CD4-positive, alpha-beta T cell treated with Interleukin-4 for 1 hour (primary cell): ENCODE measurements around the gene SESN2.

Source experiments
- DNase-seq, 2 donors: peaks; one replicate each; pipeline ENCODE4 v3.0.0-alpha.2; 2020 to 2022

SESN2 gene

DNA sequence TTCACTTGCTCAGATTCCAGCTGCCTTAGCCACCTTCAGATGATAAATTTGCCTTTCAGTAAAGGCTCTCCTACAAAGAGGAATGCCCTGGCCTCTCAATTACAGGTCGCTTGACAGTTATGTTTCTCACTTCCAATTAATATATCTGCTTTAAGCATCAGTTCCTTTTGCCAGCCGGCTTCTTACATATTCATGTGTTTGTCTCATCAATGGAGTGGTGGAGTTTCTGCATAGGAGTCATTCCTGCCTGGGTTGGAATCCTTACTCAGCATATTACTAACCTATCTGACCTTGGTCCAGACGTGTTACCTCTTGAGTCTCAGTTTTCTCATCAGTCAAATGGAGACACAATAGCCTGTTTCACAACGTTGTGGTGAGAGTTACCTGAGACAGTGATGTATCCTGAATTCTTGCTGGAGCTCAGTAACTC lies 9.4 kb upstream of the SESN2 start:
- no peak for DNase-seq

DNA sequence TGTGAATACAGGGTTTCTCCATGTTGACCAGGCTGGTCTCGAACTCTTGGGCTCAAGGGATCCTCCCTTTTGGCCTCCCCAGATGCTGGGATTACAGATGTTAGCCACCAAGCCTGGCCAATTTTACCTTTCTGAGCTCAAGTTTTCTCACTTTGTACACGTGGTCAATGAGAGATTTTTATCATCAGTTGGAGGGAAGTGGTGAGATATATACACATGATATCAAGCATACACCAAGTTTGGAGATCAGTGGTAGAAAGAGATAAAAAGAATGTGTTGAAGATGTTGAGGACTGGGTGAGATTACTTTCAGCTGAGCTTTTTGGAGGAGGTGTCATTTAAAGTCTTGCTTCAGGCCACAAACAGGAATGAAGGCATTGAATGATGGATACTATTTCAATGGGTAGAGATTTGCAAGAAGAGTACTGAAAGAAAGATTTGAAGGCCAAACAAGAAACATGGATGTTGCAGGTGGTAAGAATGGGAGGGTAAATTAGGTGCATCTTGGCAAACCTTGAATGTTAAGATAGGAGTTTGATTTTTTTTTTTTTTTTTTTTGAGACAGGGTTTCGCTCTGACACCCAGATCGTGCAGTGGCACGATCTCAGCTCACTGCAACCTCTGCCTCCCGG lies 3.0 kb upstream of the SESN2 start:
- DNase-seq = peak in 1 of 2 donors; percentile 79

DNA sequence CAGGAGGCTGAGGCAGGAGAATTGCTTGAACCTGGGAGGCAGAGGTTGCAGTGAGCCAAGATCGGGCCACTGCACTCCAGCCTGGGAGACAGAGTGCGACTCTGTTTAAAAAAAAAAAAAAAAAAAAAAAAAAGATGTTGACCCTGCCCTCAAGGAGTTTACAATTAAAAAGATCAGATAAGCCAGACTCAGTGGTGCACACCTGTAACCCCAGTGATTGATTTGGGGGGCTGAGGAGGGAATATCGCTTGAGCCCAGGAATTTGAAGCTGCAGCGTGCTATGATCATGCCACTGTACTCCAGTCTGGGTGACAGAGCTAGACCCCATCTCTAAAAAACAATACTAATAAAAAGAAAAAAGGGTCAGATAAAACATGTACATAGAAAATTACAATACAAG lies 1.6 kb upstream of the SESN2 start:
- DNase-seq = no peak

DNA sequence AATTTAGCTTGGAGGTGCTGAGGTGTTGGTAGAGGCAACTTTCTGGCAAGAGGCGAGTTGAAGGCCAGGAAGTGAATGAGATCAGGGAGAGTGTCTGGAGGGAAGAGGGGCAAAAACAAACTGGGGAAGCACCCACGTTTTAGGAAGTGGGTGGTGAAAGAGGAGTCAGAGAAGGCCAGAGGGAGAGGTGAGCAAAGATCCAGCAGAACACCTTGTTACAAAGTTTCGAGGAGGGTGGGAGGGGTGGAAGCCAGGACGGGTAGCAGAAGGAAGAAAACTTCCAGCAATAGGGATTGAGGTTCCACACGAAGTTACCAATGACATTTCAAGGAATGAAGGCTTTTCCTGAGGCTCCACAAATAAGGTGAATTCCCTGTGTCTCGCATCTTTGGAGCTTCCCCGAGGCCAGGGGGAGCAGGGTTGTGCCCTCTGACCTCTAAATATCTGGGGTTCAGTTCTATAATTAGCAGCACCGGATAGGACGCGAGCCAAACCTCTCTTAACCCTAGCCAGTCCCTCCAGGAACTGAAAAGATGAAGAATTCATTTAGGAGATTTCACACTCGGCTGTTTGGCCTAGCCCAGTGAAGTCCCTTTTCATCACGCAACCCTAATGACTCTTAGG lies 578 bp upstream of the SESN2 start:
- DNase-seq = no peak

DNA sequence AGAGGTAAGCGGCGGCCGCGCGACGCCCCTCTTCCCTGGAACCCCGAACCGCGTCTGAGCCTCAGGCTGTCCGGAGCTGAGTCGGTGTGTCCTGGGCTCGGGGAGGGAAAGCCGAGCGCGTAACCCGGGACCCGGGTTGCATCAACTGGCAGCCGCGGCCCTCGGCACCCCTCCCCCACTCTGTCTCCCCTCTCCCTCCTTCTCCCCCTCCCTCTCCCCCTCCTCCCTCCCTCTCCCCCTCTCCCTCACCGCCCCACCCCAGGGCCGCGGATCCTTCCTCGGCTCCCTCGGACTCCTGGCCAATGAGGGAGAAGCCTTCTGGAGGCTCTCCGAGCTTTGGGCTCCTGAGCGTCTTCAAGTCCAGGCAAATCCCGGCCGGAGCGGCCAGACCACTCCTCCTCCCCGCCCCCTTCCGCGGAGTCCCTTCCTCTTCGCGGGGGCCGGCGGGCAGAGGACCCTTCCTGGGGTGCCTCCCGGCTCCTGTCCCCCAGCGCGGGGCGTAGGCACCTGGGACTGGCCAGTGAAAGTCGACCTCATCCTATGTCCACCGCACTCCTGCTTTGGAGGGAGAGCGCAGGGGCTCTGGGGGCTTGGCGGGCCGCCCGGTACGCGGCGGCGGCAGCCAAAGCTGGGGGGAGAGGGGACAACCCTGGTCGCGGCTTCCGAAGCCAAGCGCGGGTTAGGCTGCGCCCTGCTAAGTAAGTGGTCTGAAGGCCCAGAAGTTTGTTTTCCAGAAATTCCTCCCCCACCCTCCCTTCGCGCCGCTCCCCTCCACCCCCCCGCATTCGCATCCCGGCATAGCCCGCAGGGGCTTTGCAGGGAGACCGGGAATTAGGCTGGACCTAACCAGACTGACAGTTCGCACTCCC lies 850 bp downstream of the SESN2 start:
- peak; percentile 21 to 31 for DNase-seq

DNA sequence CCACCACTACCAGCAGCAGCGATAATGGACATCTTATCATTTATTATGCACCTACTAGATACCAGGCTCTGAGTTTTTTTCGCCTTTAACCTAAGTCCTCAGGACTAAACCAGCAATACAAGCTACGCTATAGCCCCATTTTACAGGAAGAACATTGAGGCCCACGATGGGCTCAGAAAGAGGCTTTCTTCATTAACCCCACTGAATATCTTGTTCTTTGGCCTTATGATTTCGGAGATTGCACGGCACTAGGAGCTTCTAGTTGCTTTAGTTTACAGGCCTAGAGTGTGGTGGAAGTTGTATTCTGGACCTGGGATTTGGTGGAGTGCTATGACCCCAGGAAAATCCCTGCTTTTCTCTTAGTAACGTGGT lies 1.5 kb downstream of the SESN2 start:
- no peak for DNase-seq

DNA sequence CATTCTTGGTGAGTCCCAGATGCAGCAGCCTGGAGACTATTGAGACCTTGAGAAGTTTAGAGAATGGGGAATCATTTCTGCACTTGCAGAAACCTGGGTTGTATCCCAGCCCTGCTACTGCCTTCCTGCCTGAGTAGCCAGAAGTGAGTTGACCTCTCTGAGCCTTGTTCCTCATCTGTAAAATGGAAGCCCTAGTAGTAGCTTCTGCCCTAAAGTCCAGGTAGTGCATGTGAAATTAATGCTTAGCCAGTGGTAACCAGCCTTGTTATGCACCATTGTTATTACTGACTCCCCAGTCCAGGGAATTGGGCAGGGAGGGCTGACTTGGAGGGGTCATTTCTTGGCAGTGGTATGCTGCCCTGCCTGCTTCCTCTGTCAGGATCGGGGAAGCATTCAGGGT lies 5.6 kb downstream of the SESN2 start:
- no peak for DNase-seq

DNA sequence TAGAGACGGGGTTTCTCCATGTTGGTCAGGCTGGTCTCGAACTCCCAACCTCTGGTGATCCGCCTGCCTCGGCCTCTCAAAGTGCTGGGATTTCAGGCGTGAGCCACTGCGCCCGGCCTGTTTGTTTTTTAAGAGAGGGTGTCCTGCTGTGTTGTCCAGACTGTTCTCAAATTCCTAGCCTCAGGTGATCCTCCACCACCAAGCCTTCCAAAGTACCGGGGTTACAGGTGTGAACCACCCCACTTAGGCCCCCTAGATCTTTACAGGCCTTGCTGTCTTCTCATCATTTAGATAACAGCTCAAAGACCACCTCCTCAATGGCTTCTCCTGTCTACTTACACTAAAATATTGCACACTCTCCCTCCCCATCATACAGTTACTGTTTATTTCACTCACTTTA lies 6.3 kb downstream of the SESN2 start:
- no peak for DNase-seq

DNA sequence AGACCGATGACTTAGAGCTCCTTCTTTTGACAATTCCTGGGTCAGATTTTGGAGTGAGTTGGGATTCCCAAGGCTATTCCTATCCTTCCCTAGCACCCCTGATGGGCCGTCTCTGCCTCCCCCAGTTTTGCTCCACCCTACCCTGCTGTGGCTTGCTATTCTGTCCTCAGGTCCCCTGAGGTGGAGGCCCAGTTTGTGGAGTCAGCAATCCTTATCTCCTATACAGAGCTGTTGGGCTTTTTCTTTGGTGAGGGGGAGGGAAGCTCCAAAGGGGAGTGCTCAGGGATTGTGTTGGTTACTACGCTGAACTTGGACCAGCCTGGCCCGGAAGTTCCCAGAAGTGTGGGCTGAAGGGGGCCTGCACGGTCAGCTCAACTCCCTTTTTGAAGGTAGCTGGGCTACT lies 7.6 kb downstream of the SESN2 start:
- no peak for DNase-seq

DNA sequence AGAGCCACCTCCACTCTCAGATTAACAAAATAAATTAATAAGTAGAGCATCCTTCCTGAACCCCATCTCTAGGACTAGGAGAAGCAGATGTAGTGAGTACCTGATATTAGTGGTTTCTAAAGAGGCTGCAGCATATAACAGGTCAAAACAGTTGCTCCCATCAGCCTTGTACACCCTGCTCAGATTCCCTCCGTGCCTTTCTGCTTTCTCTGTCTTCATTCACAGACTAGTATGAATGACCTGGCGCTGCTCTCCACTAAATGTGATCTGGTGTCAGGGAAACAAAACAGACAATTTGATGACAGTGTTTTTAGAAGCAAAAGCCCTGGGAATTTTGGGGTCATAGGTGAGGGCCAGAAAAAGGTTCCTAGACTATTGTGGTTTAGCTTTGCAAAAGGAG lies 8.3 kb downstream of the SESN2 start:
- no peak for DNase-seq

DNA sequence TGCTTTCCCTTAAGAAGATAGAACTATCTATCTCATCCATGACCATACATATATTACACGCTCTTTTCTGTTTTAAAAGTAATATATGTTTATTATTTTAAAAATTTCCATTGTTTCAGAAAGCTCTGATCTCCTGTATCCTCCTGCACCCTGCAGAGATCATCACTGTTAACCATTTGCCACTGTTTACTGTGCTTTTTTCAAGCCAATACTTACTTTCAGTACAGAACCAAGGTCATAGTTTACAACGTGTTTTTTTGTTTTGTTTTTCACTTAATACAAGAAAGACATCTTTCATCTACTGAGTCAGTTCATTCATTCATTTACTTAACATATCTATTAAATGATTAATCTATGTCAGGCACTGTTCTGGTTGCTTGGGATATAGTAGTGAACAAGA lies 10.2 kb downstream of the SESN2 start:
- no peak for DNase-seq

DNA sequence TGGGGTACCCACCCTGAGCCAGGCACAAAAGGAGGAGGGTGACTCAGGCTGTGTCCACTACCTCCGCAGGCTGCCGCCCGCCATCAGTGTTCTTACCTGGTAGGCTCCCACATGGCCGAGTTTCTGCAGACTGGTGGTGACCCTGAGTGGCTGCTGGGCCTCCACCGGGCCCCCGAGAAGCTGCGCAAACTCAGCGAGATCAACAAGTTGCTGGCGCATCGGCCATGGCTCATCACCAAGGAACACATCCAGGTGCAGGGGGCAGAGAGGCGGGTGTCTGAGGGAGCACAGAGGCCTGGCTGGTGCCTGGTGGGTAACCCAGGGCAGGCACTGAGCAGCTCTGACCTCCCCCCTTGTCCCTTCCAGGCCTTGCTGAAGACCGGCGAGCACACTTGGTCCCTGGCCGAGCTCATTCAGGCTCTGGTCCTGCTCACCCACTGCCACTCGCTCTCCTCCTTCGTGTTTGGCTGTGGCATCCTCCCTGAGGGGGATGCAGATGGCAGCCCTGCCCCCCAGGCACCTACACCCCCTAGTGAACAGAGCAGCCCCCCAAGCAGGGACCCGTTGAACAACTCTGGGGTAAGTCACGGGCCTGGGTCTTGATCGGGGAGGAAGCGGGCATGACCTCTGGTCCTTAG lies 13.0 kb downstream of the SESN2 start:
- DNase-seq = no peak

DNA sequence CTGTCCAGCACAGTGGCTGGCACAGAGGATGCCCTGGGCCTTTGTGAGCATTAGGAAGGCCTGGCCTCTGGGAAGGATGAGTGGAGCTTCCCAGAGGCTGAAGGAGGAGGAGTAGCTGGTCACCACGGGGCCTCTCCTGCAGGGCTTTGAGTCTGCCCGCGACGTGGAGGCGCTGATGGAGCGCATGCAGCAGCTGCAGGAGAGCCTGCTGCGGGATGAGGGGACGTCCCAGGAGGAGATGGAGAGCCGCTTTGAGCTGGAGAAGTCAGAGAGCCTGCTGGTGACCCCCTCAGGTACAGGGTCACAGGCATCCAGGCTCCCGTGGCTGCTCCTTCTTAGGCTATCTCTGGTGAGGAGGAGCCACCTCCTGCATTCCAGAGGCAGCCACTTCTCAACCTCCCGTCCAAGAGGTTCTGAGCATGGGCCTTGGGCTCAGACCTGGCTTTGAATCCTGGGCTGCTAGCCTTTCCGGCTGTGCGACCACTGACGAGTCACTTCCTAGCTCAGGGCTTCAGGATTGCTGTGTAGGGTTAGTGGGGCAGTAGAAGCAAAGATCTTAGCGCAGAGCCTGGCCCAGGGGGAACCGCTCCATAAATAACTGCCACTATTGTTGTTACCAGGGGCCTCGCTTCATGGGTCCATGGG lies 14.0 kb downstream of the SESN2 start:
- DNase-seq = no peak

DNA sequence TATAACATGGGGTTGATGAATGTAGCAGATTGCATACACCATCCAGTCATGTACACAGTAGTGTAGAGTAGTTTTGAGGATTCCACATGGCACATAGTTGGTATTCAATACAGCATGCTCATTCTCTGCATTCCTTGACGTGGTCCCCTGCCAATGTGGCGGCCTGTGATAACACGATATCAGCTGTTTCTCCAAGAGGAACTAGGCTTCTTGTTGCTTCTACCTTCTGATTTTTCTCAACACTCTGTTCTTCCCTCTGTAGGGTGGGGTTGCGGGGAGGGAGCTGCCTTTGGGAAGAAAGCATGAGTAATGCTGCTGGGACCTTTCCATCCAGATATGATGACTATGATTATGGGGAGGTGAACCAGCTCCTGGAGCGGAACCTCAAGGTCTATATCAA lies 19.4 kb downstream of the SESN2 start:
- DNase-seq = no peak

DNA sequence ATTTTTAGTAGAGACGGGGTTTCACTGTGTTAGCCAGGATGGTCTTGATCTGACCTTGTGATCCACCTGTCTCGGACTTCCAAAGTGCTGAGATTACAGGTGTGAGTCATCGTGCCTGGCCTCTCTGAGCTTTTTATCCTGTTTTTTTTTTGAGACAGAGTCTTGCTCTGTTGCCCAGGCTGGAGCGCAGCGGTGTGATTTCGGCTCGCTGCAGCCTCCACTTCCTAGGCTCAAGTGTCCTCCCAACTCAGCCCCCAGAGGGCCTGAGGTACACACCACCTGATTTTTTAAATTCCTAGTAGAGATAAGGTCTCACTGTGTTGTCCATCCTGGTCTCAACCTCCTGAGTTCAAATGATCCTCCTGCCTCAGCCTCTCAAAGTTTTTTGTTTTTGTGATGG lies 20.4 kb downstream of the SESN2 start:
- DNase-seq = no peak

DNA sequence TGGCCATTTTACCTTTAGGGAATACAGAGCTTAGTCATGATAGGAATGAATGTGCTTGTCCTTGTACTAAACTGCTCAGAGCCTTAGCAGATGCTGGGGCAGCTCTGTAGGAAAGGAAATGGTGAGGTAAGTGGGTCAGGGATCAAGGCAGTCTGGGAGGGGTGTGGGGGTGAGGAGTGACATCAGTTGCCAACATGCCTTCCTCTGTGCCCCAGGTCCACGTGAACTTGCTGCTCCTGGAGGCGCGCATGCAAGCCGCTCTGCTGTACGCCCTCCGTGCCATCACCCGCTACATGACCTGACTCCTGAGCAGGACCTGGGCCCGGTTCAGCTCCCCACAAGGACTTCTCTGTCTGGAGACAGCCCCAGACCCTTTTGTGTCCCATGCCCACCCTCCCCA lies 21.2 kb downstream of the SESN2 start:
- DNase-seq = no peak

DNA sequence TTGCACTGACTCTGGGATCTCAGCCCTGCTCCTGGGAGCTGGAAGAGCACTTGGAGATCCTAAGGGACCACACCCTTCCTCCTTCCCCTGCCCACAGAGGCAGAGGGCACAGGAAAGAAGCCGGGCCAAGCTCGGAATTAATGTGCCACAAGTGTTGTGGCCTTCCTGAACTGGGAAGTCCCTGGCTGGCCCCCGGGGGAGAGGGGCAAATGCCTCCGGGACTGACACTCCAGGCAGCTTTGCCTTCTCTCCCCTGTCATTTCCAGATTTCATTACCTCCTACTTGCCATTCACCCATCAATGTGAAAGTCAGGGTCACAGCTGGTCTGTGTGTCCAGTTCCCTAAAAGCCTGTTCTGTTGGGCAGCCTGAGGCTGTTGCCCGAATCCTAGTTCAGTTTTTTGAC lies 21.7 kb downstream of the SESN2 start:
- no peak for DNase-seq

DNA sequence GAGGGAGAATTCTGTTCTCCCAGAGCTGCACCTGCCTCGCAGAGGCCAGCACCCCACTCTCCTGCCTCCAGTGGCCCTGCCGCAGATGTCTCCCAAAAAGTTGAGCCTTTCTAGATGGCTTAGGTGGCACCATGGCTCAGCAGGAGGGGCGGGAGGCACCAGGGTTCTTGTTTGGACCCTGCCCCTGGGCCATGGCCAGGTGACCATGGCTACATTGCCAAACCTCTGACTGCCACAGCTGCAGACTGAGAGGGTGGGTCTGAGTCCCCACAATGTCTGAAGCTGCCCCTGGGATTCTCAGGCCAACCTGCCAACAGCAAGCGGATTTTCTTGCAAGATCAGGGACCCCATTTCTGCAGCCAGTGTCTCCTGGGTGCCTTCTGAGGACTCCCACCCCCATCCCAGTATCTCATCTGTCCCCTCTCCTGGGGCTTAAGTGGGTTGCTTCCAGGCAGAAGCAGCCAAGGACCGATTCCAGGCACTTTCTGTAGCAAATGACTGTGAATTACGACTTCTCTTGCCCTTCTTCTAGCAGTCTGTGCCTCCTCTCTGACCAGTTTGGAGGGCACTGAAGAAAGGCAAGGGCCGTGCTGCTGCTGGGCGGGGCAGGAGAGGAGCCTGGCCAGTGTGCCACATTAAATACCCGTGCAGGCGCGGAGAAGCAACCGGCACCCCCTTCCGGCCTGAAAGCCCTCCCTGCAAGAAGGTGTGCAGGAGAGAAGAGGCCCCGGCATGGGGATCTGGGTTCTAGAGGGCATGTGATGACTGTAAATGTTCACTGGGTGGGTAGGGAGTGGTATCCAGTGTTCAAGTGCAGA lies 22.5 kb downstream of the SESN2 start:
- DNase-seq = no peak

DNA sequence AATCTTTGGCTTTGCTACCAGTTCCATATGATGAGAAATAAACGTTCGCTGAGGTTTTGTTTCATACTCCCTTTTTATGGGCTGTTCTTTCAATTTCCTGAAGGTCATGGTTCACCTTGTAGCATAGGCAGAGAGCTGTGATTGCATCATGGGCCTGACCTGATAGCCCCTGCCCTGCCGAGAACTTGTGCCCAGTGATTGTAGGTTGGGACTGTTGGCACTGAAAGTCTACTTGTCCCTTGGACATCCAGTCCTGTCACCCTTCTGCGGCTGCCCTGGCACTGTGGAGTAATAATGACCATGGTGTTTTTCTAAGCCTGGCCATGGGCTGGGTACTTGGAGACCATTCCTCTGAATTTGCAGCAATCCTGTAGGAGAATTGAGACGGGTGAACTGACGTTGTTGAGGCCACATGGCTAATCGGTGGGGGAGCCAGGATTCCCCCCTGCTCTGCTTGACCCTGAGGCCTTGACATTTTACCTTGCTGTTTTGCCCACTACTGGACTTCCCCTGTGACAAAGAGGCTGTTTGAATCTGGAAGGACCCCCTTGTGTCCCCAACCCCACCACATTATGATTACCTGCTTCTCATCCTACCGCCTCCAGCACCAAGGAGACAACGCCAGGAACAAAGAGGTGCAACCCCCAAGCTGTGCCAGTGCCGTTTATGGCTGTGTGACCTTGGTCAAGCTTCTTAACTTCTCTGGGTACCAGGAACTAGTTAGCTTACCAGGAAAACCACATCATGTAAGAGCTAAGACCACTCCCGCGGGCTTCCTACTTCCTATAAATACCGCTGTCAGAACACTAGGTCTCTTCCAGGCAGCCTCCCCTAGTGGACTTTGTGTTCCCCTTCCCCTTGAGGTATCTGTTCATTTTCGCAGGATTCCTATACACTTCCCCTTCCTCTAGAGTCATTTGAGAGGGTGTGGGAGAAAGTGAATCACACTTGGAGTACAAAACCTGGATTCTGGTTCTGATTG lies 23.4 kb downstream of the SESN2 start:
- peak in 1 of 2 donors; percentile 14 for DNase-seq

DNA sequence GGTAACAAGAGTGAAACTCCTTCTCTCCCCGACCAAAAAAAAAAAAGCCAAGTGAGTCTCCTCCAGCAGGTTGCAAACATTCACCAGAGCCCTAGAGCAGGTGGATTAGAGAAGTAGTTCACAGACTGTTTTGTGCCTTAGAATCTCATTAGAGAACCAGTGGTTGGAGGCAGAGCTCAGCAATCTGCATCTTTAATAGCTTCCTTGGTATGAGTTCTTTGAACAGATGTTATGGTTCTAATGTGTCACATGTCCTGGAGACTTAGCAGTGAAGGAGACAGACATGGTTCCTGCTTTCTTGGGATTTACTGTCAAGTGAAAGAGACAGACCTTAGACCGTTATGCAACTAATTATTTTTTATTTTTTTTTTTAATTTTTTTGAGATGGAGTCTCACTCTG lies 26.8 kb downstream of the SESN2 start:
- no peak for DNase-seq

DNA sequence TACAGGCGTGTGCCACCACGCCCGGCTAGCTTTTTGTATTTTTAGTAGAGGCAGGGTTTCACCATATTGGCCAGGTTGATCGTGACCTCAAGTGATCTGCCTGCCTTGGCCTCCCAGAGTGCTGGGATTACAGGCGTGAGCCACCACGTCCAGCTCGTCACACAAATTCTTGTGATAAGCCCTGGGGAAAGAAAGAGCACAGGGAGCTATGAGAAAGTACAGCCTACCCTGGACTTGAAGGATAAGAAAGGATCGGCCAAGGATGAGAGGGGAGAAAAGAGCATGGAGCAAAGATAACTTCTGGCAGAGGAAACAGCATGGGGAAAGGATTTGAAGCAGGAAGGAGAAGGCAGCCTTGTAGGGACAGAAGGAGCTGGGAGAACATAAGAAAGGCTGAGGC lies 29.2 kb downstream of the SESN2 start:
- DNase-seq = no peak
